HEK293 (cell line): ENCODE results near the gene YIPF2.

Experiments used
- CTCF ChIP-seq: fragments of 450-650 bp; formaldehyde crosslinking; IDR thresholded peaks from 2 replicates; pipeline ENCODE4 v1.5.1; 2016; ENCODE audit warnings: missing biosample characterization, missing genetic modification characterization
- KLF1 ChIP-seq: fragments of 450-650 bp; formaldehyde crosslinking; IDR thresholded peaks from 2 replicates; pipeline ENCODE4 v1.5.1; 2016; ENCODE audit warnings: missing biosample characterization, missing genetic modification characterization
- KLF10 ChIP-seq: fragments of 450-650 bp; IDR thresholded peaks from 2 replicates; pipeline ENCODE4 v1.5.1; 2018; ENCODE audit warnings: missing biosample characterization, mild to moderate bottlenecking, missing genetic modification characterization
- REST ChIP-seq: fragments of 450-650 bp; formaldehyde crosslinking; IDR thresholded peaks from 2 replicates; pipeline ENCODE4 v1.5.1; 2016; ENCODE audit warnings: missing biosample characterization, missing genetic modification characterization
- YY1 ChIP-seq: fragments of 450-650 bp; formaldehyde crosslinking; IDR thresholded peaks from 2 replicates; pipeline ENCODE4 v1.5.1; 2018; ENCODE audit warnings: missing biosample characterization, missing genetic modification characterization
- ZBTB1 ChIP-seq: fragments of 450-650 bp; formaldehyde crosslinking; IDR thresholded peaks from 2 replicates; pipeline ENCODE4 v1.5.1; 2016; ENCODE audit warnings: missing biosample characterization, missing genetic modification characterization
- ZNF112 ChIP-seq: fragments of 450-650 bp; formaldehyde crosslinking; IDR thresholded peaks from 2 replicates; pipeline ENCODE4 v1.5.0; 2017; ENCODE audit warnings: missing biosample characterization, missing genetic modification characterization
- ZNF114 ChIP-seq: fragments of 450-650 bp; formaldehyde crosslinking; IDR thresholded peaks from 2 replicates; pipeline ENCODE4 v1.5.0; 2017; ENCODE audit warnings: missing biosample characterization, missing genetic modification characterization
- ZNF37A ChIP-seq: fragments of 450-650 bp; IDR thresholded peaks from 2 replicates; pipeline ENCODE4 v1.5.1; 2018; ENCODE audit warnings: missing biosample characterization, missing genetic modification characterization
- ZNF513 ChIP-seq: fragments of 450-650 bp; IDR thresholded peaks from 2 replicates; pipeline ENCODE4 v1.5.1; 2018; ENCODE audit warnings: missing biosample characterization, missing genetic modification characterization
- ZNF544 ChIP-seq: fragments of 450-650 bp; formaldehyde crosslinking; IDR thresholded peaks from 2 replicates; pipeline ENCODE4 v1.5.0; 2017; ENCODE audit warnings: missing biosample characterization, missing genetic modification characterization
- ZNF623 ChIP-seq: fragments of 450-650 bp; formaldehyde crosslinking; IDR thresholded peaks from 2 replicates; pipeline ENCODE4 v1.5.1; 2016; ENCODE audit warnings: missing biosample characterization, missing genetic modification characterization
- TF ChIP-seq, protein P1 (sequence below): fragments of 450-650 bp; formaldehyde crosslinking; IDR thresholded peaks from 2 replicates; pipeline ENCODE4 v1.5.1; 2016; ENCODE audit warnings: missing biosample characterization, missing genetic modification characterization
- TF ChIP-seq, protein P2 (sequence below): fragments of 450-650 bp; formaldehyde crosslinking; IDR thresholded peaks from 2 replicates; pipeline ENCODE4 v1.5.1; 2016; ENCODE audit warnings: missing biosample characterization, missing genetic modification characterization

DNA sequence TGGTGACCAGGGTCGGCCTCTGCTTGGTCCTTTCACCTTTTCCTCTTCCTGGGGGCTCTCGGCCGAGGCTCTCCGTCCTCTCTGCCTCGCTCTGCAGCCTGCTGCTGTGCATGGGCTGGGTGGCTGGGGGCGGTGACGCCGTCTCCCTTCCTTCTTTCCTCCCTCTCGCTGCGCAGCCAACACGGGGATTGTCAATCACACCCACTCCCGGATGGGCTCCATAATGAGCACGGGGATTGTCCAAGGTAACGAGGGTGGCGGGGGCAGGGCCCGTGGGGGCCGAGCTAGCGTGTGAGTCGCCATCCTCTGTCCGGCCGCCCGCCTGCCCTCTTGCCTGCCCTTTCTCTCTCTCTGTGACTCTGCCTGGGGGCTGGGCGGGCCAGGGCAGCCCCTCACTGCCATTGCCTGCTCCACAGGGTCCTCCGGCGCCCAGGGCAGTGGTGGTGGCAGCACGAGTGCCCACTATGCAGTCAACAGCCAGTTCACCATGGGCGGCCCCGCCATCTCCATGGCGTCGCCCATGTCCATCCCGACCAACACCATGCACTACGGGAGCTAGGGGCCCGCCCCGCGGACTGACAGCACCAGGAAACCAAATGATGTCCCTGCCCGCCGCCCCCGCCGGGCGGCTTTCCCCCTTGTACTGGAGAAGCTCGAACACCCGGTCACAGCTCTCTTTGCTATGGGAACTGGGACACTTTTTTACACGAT lies 7.1 kb downstream of the YIPF2 start:
- TF ChIP-seq YY1 (tag by site-specific recombination): no peak
- TF ChIP-seq CTCF (tag by site-specific recombination): no peak
- no peak for TF ChIP-seq ZNF37A (tag by site-specific recombination)
- TF ChIP-seq ZNF623 (tag by site-specific recombination): no peak
- TF ChIP-seq, protein P1, sequence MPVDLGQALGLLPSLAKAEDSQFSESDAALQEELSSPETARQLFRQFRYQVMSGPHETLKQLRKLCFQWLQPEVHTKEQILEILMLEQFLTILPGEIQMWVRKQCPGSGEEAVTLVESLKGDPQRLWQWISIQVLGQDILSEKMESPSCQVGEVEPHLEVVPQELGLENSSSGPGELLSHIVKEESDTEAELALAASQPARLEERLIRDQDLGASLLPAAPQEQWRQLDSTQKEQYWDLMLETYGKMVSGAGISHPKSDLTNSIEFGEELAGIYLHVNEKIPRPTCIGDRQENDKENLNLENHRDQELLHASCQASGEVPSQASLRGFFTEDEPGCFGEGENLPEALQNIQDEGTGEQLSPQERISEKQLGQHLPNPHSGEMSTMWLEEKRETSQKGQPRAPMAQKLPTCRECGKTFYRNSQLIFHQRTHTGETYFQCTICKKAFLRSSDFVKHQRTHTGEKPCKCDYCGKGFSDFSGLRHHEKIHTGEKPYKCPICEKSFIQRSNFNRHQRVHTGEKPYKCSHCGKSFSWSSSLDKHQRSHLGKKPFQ (tag by site-specific recombination): no peak
- no peak for TF ChIP-seq REST (tag by site-specific recombination)
- no peak for TF ChIP-seq KLF10 (tag by site-specific recombination)
- TF ChIP-seq KLF1 (tag by site-specific recombination): no peak
- TF ChIP-seq ZNF513 (tag by site-specific recombination): no peak
- TF ChIP-seq ZNF112 (tag by site-specific recombination): no peak
- TF ChIP-seq, protein P2, sequence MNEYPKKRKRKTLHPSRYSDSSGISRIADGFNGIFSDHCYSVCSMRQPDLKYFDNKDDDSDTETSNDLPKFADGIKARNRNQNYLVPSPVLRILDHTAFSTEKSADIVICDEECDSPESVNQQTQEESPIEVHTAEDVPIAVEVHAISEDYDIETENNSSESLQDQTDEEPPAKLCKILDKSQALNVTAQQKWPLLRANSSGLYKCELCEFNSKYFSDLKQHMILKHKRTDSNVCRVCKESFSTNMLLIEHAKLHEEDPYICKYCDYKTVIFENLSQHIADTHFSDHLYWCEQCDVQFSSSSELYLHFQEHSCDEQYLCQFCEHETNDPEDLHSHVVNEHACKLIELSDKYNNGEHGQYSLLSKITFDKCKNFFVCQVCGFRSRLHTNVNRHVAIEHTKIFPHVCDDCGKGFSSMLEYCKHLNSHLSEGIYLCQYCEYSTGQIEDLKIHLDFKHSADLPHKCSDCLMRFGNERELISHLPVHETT (tag by site-specific recombination): no peak
- TF ChIP-seq ZNF114 (tag by site-specific recombination): no peak
- no peak for TF ChIP-seq ZNF544 (tag by site-specific recombination)
- no peak for TF ChIP-seq ZBTB1 (tag by site-specific recombination)
